ENCODE data around the gene DCANP1.

The DCANP1 gene

DNA sequence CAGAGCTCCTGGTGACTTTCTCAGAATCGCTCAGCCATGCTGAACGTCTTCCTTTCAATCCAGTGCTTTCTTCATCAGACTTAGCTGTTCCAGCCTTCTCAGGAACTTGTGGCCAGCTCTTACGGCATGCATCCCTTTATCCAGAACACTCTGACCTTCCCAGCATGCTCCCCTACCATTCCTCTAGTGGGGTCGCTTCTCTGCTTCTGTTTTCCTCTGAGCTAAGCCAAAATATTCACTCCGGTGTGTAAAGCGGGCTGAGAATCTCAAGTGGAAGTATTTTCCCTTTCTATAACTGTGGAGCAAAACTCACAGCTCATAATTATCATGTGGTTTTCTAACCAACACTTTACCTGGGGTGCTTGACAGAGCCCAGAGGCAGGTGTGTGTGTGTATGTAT lies 6.2 kb downstream of the DCANP1 start:
- no peak for DNase-seq

DNA sequence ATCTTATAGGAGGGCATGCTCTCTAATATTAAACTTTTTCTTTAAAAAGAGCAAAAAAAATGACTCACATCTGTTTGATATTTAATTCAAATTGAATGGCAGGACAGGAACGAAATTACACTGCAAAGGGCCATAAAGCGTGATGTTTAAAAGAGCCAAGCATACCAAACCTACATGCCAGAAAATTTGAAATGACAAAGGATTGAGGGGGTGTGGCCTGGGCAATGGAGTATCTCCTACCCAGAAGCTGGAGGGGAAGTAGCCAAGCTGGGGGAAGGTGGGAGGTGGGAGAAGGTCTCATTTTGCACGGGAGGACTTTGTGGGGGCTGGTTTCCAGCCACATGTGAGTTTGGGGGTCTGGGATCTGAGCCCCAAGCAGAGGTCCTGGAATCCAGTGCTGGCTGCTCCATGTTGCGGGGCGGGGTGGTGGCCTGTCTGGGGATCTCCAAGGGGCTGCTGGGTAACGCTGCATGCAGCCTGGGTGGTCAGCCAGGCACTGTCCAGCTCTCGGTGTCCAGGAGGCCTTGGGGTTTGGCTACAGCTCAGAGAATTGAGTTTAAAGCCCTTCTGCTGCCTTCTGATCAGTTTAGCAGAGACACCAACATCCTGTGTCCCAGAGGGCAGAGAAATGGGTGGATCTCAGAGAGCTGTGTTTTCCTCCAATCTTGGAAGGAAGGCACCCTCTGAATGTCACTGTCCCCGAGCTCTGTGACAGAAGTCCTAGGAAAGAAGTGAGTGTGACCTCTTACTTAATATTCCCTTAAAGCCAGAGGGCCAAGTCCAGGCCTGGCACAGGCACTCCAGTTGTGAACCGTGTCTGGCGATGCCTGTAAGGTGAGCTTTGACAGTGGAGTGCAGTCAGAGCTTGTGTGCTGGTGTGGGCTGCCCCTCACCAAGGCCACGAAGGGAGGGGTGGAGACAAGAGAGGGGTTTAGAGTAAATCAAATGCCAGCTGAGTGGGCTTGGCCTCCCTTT lies 7.6 kb downstream of the DCANP1 start:
- no peak for DNase-seq

DNA sequence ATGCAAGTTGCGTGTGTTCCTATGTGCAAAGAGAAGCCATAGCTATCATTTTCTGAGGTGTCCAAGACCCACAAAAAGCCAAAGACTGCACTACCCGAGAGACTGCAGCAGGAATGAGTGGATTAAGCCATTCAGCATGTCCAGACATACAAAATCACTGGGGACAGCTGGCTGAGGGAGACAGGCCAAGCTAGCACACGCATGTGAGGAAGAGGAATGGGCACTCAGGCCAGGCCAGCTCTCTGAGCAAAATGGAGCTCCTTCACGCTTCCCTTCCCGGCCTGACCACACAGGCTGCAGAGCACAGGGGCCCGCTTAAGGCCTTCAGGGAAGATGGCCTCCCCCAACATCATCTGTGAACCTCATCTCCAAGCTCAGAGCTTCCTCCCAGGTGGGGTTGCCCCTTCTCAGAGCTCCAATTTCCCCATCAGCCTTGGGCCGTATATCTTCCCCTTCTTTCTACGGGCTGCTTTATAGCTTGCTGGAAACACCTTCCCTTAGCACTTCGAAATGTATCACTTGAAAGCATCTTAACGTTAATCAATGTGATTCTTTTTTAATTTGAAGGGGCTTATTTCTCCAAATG lies 8.4 kb downstream of the DCANP1 start:
- DNase-seq: no peak

DNA sequence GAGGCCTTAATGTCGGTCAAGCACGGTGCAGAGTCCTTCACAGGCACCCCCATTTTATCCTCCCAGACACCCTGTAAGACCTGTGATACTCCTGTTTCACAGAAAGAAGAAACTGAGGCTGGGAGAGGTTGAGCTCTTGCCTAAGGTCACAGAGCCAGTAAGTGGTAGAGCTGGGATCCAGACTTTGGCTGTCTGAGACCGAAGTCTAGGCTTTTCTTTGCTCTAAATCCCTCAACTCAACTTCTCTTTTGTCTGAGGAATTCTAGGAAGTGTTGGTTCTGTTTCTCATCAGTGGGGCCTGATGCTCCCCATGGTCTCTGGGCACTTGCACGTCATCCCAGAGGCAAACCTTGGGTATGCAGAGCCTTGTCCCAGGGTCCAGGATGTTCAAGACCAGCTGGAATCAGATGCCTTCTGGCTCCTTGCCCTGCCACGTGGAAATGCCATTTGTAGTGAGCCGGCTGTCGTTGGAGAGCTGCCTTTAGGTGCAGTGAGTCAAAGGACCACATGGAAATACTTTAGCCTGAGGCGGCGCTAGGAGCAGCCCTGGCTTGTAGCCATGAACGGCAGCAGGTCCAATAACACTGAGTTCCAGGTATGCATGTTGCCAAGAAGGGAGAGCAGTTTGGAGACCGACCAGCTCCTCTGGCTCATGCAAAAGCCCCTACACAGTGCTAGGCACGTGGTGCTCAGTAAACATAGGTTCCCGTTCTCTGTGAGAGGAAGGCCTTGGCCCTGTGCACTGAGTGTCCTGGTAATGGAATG lies 9.2 kb downstream of the DCANP1 start:
- no peak for DNase-seq

DNA sequence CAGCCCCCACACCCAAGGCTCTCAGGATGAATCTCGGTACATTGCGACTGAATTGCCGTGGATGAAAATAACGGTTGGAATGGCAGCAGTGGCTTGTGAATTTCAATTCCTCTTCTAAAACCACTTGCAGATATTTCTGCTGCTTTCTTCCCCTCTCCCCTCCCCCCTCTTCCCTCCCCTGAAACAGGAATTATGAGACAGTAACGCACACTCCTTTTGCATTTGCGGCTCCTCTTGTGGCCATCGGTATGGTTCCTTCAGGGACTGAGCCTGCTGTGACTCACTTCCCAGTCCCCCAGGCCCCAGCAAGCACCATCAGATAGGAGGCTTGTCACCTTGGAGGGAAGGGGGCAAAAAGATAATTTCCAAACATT lies 9.7 kb downstream of the DCANP1 start:
- DNase-seq: no peak

DNA sequence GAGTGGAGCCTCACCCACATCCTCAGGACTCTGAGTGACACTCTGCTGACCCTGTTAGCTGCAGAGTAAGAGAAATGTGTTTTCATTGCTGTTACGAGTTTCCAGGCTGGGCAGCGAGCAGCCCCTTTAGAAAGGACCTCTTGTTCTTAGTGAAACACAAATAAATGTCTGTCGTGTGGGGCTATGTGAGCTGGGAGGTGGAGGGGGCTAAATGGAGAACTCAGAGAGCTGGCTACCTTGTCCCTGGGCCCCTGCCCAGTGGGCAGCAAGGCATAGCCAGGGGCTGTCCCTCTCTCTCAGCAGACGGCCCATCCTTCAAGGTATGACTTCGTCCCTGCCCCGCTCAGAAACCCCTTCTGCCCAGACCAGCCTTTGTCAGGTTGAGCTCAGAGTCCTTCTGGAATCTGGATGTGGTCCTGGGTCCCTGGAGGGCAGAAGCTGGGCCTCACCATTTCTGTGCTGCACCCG lies 10.2 kb downstream of the DCANP1 start:
- no peak for DNase-seq

DNA sequence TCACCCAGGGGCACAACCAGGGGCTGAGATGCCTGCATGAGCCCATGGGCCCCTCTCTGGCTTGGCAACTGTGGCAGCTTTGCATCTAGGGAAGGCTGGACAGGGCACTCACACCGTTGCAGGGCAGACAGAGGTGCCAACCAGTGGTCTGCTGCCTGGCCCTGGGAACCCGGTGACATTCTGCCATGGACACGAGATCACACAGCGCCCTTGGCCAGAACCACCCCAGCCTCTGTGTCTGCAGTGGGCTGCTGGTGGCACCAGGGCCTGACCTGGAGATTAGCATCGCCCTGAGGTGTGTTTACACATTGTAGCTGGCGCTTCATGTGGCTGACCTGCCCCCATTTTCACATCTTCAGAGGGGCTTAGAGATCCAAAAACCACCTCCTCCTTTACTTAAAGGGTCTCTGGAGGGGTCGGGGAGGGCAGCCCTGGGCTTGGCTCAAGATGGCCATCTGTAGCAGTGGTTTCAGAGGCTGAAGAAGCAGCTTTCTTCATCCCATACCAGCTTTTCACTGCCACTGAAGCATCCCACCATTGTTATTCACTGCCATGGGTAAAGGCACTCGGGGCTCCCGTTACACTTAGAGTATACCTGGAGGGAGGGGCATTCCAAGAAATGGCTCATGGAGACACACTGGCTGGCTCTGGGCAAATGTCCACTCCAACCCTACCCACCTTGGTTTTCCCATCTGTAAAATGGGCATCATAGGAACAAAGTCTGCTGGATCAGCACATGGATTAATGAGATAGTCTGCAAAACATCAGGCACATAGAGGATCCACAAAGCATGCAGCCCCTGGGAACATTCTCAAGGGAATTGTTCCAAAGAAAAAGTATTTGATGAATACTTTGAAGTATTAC lies 11.4 kb downstream of the DCANP1 start:
- DNase-seq: no peak

DNA sequence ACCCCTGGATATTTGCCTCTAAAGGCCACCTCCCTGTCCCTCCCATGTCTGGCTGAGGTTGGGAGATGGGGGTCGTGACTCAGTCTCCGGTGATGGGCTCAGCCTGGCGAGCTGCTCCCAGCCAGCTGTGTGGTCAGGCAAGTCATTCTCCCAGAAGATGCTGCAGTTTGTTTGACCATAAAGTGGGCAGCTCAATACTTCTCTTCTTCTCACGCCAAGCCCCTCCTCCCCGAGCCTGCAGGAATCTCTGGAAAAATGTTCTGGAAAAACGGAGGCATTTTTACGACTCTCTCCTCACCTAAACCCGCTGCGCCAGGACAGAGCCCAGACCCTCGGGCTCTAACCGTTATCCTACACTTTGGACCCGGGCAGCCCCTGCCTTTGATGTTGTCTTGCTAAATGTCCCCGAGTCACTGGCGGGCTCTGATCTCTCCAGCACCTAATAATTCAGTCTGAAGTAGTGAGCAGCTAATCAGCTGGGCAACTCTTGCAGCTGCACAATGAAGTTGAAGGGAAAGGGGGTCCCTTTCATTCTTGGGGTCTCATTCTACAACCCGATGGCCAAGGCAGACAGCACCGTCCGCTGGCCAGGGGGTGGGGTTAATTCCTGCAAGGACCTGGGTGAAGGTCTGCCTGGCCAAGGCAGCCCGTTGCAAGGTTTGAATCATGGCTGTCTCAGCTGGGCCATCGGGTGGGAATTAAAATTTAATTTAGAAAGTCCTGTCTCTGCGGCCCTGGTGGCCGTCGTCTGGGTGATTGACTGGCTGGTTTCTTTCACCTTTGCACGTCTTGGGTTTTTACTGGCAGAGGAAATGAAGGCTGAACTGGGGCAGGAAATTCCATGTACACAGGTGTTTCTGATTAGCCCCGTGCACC lies 12.3 kb downstream of the DCANP1 start:
- DNase-seq: no peak

DNA sequence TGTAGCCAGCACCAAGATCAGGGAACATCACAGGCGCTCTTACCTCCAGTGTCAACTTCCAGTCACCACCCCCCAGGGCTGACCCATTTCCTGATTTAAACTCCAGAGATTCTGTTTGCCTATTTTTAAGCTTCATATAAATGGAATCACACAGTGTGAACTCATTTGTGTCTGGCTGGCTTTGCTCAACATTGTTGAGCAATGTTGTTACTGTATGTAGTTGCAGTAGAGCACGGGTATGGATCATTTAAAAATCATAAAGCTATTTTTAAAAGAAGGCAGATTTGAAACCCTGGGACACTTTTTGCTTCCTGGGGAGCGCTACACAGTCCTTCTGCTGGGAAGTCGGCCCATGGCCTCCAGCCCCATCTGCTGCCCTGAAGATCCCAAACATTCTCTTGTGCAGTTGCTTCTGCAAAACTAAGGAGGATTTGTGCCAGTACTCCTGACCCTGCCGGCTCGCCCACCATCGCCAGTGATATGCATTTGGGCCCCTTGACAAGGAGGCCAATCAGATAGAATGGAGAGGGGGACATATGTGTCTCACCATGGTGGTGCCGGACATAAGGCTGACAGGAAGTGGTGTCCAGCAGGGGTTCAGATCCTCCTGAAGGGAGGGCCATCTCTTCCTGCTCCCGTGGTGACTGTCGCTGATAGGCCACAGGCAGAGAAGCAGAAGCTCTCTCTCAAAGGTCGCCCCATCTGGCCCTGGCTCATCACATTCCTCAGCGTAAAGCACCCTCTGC lies 13.3 kb downstream of the DCANP1 start:
- DNase-seq: no peak

DNA sequence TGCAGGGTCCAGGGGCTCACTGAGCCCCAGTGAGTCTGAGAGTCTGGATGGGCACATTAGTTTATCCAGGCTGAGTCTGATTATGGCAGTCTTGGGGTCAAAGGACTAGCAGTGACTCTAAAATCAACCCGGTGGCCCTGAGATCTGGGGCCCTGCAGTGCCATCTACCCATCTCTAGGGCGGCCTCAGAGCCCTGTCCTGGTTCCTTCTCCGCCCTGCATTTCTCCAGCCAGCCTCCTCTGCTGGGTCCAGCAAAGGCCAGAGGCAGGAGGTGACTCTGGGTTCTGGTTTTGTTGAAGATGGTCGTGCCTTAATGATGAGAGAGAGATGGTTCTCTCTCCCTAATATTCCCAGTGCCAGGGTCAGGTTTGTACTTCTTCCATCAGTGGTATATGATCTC lies 15.0 kb downstream of the DCANP1 start:
- no peak for DNase-seq

DNA sequence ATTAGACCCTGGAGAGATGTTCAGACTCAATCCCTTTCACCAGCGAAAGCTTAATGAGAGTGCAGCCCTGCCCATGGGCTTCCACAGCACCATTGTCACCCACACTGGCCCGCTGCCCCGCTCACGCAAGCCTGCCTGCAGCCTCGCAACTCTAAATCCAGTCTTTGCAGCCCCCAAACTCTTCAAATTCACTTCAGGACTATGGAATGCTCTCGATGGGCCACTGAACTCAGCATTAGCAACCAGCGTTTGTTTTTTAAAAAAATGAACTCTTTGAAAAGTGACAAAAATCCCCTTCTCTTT lies 17.1 kb downstream of the DCANP1 start:
- DNase-seq: no peak

DNA sequence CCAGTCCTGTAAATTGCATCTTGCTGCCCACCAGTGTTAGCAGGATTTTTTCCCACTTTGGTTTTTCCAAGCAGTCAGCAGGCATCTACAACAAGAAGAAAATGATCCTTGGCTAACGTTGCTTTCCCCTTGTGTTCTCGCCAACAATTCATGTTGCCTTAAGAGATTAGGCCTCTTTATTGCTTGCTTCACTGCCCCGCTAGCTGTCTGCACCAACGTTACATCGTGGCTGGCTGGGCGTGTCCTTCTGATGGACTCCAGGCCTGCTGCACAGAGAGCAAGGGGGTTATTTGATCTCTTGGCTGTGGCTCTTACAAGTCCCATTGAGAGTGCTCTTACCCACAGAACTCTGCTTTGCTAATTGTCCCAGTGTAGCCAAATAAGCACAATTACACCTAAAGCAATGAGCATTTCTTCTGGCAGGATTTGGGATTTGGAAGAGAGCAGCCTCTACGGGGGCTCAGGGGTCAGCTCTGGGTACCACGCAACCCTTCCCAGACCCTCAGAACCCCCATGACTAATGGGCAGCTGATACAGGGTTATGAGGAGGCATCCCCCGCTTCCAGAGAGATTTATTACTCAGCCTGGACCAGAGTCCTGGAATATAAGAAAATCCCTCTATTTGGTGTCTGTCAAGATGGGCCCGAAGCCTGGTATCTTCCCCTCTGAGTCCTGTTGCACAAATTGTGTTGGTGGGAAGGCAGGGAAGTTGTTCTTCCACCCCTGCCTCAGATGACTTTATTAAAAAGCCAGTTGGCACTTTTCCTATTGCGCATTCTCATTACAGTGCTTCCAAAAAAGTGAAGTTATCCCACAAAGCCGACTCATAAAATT lies 17.6 kb downstream of the DCANP1 start:
- DNase-seq: no peak

DNA sequence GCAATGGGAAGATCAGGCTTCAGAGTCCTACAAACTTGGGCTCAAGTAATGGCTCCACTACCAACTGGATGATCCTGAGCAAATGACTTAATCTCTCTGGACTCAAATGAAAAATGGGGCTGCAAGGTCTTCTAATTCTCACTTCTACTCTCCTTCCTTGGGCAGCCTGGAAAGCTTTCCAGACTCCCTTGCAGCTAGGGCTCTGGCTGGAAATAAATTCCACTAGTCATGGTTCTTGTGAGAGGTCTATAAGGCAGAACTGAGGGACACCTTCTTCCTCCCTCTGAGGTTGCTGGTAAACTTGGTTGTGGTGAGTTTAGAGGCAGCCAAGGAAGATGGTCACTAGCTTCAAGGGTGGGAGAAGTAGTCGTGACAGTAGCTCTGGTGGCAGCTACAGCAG lies 18.6 kb downstream of the DCANP1 start:
- no peak for DNase-seq

DNA sequence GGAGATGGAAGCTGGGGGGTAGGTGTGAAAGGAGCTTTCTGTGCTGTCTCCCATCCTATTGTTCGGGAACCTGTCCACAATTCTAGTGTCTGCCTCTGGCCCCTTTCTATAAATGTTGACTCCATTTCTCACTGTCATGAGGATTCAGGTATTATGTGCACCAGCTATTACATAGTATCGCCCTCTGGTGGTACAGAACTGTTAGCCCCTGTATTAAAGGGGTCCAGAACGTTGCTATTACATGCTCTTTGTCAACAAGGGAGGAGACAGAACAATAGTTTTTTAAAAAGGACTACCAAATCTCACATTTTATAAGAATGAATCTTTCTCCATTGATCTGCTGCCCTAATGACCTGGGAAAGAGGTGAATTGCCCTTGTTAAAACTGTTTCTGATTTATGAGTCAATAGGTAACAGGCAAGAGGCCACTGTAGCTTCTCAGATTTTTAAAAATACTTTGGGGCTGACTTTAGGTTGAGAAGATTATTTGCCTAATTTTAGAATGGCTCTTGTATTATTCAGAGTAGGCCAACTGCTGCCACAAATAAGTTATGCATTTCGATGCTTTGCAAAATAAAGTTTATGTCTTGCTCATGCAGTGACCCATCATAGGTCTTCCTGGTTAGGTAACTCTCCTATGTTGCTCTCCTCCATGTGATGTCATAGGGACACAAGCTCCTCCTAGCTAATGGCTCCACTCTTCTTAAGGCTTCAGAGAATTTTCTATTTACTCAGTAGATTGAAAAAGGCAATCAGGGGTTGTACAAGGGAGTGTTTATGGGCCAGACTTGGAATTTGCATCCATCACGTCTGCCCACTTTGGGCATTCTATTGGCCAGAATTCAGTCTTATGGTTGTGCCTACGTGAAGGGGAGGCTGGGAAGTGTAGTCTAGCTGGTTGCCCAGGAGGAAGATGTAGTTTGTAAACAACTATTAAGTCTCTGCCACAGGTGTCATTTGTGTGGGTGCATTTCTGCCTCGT lies 20.8 kb downstream of the DCANP1 start:
- no peak for DNase-seq

DNA sequence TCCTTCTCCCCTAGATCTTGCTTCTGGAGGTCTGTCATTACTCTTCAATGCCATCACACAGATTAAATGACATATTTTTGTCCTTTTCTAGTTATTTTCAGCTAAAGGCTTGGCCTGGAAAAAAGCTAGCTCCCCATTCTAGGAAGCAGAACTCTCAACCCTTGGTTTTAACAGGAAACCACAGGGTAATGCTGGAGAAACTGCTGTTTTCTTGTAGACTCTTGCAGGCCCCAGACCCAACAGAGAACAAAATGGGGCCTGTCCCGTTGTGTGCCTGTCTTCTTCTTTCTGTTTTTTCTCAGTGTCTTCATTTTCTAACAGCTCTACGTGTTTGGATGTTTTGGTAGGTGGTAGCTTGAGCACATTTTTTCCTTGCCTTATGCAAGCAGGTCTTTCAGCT lies 21.5 kb downstream of the DCANP1 start:
- no peak for DNase-seq

DNA sequence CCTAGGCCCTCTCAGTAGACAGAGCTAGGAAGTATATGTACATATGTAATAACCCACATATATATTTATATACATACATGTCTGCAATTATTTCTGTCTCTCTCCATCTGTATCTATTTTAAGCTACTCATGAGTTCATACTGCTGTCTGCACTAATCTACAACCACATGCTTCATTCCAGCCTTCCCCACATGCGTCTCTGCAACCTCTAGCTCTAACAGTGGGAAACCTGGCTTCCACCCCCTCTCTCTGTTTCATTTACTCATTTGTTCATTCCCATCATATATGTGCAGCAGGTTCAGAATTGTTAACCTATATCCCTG lies 23.3 kb downstream of the DCANP1 start:
- DNase-seq: no peak

DNA sequence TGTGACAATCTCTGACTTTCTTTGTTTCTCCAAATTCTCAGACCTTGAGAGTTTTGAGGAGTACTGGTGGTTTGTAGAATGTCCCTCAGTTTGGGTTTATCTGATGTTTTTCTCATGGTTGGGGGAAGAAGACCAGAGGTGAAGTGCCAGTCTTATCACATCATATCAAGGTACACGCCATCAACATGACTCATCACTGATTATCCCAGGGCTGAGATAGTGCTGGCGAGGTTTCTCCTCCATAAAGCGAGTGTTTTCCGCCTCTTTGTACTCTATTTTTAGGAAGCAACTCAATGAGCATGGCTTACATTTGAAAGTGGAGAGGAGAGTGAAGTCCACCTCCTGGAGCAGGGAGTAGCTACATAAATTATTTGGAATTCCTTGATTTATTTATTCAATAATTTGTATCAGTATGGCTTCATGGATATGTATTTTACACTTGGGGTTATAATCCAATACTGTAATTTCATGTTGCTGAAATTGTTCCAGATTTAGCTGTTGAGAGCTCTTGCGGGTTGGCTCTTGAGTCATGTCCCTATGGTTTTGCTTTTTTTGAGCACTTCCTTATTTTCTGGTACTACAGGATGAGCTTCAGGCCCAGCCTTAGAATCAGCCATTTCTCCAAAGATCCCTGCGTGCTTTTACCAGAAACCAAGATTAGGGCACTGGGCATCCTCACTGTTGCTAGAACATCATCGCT lies 23.9 kb downstream of the DCANP1 start:
- DNase-seq: no peak

DNA sequence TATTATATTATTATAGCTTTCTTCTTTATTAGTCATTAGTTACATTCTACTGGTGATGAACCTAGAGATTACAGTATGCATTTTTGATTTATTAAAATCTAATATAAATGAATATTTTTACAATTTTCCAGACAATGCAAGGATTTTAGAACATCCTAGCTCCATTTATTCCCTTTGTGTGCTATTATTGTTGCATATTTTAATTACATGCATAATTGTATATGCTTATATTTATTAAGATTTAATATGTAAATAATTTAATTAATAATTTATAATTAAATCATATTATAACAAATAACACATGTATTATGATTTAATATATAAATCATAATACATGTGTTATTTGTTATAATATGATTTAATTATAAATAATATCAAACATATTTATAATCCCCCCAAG lies 24.7 kb downstream of the DCANP1 start:
- no peak for DNase-seq
